HG03175 (cell line): ENCODE data around the gene TNFSF4.
"Not testable (repeated sequence)": the region's sequence is repeated elsewhere in the genome, so short reads cannot be mapped to it uniquely, and the experiment has no call there.

ENCODE experiments used
- ATAC-seq: cut with Tn5 transposase; IDR thresholded peaks from one replicate; pipeline ENCODE4 v1.9.1; 2021; ENCODE audit warnings: mild to moderate bottlenecking, moderate library complexity; ENCODE audit not compliant: unreplicated experiment

TNFSF4 gene, protein sequence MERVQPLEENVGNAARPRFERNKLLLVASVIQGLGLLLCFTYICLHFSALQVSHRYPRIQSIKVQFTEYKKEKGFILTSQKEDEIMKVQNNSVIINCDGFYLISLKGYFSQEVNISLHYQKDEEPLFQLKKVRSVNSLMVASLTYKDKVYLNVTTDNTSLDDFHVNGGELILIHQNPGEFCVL

DNA sequence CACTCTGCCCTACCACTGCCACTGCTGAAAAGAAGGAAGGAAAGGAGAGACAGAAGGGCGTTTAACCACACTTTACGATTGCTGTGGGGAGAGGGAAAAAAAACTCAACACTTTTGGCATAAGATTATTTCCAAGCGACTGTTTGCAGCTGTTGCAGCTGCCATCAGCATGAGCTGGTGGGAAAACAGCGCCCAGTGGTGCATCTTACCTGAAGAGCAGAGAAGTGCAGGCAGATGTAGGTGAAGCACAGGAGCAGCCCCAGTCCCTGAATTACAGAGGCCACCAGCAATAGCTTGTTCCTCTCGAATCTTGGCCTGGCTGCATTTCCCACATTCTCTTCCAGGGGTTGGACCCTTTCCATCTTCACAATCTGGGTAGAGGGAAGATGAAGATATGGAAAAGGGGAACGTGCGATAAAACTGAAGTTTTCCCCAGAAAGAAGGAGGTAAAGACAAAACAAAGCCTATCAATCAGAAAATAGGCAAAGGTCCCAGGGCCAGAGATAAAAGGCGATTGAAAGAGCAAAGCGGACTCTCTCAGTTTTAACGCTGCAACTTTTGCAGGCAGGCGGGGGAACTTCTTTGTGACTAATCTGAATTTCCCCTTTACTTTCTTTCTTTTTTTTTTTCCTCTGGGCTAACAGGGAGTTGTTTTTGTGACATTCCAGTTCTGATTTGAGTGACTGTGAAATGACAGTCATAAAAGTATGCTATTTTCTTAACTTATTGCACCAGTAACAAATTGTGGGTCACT is at the start of gene TNFSF4:
TSS of gene TNFSF4 (minus strand) at position 516 of the 753 bp plus-strand sequence. CDS start at position 361, 155 bp downstream.
- no peak for ATAC-seq

DNA sequence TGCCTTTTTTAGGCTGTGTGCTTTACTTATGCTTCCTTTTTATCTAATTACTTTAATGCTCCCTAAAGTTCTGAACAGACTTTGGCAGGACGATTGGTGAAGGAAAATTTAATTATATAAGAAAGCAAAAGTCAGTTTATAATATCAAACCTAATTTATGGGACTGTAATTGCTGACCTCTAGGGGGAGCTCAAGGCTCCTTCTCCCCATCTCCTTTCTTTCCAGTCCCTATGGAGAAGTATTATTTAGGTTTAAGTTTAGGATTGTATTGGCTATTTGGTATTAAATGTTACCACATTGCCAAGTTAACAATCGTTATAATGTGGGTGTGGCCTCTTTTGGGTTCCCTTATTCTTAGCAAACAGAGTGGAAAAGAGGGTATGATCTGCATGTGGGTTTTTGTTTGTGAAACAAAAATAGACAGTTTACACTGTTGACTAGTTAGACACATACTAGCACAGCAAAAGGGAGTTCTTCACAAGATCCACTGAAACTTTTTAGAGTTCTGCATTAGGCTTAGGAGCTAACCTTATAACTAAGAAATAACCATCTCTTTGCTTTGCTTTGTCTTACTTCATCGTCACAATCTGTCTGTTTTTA is 48.2 kb upstream of the TNFSF4 start:
- ATAC-seq, result no peak

DNA sequence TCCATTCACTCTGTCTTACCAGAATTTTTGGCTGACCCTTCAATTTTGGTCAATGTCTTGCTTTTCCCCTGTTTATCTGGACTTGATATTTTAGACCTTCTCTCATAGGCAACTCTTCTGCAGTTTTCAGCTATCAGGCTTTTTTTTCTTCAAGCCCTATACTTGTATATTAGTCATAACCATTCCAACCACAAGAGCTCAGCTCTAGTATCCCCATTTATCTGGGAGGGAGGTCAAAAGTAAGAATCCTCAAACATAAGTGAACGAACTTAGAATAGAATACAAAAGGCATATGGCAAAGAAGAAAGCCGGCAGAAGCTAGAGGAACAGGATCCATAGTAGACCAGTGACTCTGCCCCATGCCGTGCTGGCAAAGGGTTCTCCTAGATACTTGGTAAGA is 45.9 kb upstream of the TNFSF4 start:
- no peak for ATAC-seq

DNA sequence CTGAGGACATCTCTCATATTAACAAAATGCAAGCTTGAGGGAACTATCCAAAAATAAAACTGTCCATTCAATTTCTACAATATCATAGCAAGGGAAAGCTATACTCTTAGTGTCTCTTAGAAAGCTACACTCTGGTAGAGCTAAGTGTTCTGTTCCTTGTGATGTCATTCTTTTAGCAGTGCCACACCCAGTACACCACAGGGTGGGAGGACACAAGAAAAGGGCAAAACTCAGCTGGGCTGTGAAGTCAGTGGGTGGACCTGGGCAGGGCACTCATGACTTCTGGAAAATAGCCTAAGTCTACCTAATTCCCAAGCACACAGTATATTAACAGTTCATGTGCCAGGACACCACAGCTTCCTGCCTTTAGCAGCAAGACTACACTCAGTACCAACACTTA is 42.2 kb upstream of the TNFSF4 start:
- no peak for ATAC-seq

DNA sequence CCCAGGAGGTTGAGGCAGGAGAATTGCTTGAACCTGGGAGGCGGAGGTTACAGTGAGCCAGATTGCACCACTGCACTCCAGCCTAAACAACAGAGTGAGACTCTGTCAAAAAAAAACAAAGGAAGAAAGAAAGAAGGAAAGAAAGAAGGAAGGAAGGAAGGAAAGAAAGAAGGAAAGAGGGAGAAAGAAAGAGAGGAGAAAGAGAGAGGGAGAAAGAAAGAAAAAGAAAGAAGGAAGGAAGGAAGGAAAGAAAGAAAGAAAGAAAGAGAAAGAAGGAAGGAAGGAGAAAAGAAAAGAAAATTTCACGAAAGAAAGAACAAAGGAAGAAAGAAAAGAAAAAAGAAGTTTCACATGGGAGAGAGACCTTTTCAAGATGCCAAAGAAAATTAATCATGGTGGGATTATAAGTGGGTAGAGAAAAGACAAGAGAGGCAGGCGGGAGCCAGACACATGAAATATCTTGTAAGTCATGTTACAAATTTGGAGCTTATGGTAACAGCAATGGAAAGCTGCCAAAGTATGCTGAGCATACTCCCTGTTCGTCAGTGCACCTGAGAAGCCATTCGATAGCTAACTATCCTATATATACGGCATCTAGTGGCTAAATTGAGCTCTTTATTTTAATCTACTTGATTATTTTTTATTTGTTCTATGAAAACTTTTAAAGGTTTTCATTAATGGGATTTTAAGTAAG is 41.3 kb upstream of the TNFSF4 start:
- ATAC-seq, result no peak

DNA sequence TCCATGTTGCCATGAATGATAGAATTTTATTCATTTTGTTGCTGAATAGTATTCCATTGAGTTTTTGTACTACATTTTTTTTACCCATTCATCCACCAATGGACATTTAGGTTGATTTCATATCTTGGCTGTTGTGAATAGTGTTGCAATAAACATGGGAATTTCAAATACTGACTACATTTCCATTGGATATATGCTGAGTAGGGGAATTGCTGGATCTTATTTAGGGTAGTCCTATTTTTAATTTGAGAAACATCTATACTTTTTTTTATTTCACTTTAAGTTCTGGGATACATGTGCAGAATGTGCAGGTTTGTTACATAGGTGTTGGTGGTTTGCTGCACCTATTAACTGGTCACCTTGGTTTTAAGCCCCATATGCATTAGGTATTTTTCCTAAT is 38.8 kb upstream of the TNFSF4 start:
- ATAC-seq, result no peak

DNA sequence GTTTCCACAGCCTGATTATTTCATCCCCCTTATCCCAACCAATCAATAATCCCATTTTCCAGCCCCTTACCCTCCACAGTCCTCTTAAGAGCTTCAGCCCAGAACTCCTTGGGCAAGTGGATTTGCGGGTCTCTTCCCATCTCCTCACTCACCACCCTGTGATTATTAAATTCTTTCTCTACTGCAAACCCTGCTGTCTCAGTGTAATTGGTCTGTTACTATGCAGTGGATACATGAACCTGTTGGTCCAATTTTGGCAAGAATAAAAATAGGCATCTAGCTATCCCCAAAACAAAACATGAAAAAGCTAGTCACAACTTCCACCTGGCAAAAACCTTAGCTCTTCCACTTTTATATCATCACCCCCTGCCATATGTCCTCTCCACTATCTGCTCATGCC is 36.2 kb upstream of the TNFSF4 start:
- ATAC-seq, result no peak

DNA sequence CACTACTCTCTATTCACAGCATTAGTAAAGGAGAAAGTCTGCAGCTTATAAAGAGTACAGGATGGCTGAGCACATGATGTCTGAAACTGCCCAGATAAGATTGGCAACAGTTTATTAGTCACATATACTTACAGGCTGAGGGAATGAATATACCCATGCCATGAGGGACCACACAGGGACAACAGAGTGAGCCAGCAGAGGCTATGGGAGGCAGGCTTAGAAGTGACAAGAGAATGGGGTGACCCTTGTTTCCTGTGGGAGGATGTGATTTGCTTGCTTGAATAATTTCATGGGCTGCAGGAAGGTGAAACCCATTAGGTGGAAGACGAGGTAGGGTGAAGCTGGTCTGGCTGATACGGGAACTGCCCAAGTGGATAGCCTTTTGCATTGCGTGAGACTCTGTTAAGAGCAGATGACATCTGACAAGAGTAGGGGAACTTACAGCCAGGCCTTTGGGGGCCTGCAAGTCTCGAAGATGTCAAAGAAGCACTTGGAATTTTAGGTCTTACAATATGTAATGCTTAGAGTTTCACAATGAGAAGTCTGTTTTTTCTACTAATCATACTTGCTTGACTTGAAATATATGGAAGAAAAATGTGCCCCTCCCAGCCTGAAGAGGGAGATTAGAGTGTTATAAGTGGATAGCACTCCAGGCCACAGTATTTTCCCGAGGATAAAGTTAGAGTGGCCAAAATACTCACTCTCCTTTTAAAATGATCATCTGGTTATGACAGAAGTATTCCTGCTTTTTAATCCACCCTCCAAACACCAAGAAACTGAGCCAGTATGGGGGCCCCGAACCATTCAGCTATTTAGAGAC is 34.6 kb upstream of the TNFSF4 start:
- no peak for ATAC-seq

DNA sequence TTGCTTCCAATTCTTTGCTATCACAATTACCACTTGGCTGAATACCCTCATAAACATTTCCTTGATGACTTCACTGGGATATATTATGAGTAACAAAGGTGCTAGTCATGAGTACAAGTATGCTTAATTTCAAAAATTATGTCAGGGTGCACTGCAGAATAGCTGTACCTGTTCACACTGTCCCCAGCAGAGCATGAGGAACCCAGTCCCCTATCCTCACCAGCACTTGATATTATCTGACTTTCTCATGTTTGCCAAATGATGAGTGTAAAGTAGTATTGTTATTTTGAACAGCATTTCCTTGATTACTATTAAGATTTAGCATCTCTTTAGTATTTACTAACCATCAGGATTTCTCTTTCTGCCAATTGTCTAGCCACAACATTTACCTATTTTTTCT is 33.5 kb upstream of the TNFSF4 start:
- no peak for ATAC-seq

DNA sequence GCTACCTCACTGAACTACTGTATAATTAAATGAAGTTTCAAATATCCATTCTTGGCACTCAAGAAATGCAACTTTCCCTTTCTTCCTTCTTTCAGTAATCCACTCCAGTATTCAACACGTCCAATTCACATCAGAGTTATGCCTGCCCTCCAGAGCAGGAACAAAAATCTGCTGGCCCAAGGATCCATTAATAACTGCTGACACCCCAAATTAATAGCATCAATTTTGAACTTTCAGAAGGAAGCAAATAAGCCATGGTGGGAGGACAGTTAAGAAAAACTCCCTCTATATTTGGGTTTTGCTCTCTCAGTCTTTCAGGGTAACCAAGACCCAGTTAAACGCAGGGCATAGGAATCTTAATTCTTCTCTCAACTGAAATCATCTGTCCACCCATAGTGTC is 31.9 kb upstream of the TNFSF4 start:
- ATAC-seq, result no peak

DNA sequence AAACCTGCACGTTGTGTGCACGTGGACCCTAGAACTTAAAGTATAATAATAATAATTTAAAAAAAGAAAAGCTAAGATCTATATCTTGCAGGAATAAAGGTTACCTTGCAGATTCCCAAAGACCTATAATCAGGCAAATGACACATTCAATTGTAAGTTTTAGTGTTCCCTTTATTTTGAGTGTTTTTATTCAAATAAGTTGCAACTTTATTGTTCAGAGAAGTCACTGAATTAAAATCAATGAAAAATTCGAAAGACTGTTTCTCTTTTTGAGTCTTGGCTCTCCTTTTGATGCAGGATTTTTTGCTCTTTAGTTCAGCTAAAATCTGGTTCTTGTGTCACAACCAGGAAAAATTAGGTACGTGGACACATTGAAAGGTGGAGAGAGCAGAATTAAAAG is 27.8 kb upstream of the TNFSF4 start:
- no peak for ATAC-seq

DNA sequence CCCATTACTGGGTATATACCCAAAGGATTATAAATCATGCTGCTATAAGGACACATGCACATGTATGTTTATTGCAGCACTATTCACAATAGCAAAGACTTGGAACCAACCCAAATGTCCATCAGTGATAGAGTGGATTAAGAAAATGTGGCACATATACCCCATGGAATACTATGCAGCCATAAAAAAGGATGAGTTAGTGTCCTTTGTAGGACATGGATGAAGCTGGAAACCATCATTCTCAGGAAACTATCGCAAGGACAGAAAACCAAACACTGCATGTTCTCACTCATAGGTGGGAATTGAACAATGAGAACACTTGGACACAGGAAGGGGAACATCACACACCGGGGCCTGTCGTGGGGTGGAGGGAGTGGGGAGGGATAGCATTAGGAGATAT is 27.3 kb upstream of the TNFSF4 start:
- ATAC-seq, result not testable (repeated sequence)

DNA sequence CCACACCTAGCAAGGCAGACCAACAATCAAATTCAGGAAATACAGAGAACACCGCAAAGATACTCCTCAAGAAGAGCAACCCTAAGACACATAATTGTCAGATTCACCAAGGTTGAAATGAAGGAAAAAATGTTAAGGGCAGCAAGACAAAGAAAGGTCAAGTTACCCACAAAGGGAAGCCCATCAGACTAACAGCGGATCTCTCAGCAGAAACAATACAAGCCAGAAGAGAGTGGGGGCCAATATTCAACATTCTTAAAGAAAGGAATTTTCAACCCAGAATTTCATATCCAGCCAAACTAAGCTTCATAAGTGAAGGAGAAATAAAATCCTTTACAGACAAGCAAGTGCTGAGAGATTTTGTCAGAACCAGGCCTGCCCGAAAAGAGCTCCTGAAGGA is 21.9 kb upstream of the TNFSF4 start:
- ATAC-seq, result not testable (repeated sequence)

DNA sequence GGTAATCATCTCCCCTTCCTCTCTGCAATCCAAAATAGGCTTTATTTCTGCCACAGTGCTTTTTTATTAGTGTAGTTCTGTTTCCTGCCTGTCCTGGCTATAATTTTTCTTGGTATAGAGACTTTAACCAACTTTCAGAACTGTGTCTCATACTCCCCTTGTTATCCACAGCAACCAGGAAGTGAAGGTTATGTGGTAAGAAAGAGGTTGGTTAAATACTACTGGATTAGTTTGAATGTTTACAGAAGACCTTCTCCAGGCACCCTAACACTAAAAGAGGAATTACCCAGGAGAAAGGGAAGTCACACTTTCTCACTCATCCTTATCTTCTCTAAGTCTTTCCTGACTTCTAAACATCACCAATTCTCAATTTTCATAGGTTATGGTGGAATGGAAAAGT is 17.8 kb upstream of the TNFSF4 start:
- ATAC-seq, result no peak

DNA sequence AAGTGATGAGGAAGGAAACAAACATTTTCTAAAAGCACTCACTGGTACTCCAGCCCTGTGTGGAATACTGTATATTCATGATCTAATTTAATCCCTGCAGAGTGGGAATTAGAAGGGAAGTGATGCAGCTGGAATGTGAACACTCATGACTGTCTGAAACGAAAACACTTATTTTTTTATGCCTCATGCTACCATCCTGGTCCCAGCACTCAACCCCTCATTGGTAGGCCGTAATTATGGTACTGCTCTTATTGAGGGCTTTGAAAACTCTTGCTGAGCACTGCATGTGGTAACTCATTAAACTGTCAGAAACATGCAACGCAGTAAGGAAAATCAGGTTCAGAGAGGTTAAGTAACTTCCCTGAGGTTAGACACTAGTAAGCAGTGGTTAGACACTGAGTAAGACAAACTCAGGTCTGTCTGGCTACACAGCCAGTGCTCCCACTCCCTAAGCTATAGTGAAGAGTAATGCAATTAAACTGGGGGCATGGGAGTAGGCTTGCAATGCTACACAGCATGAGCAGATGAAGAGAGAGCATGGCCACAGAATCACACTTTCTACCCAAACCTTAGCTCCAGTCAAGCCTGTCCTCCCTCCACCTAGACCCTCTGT is 17.3 kb upstream of the TNFSF4 start:
- no peak for ATAC-seq

DNA sequence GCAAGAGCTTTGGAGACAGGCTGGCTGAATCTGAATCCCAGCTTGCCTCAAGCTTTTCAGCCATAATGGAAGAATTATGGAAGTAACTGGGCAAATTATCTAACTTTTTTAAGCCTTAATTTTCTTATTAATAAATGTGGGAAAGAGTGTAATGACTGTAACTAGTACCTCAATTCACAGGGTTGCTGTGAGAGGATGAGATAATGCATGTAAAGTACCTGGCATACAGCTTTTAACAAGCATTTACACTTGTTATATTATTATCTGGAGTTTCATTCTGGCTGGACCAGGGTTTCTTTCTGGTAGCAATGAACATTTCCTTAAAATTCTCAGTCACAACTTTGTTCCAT is 15.9 kb upstream of the TNFSF4 start:
- no peak for ATAC-seq

DNA sequence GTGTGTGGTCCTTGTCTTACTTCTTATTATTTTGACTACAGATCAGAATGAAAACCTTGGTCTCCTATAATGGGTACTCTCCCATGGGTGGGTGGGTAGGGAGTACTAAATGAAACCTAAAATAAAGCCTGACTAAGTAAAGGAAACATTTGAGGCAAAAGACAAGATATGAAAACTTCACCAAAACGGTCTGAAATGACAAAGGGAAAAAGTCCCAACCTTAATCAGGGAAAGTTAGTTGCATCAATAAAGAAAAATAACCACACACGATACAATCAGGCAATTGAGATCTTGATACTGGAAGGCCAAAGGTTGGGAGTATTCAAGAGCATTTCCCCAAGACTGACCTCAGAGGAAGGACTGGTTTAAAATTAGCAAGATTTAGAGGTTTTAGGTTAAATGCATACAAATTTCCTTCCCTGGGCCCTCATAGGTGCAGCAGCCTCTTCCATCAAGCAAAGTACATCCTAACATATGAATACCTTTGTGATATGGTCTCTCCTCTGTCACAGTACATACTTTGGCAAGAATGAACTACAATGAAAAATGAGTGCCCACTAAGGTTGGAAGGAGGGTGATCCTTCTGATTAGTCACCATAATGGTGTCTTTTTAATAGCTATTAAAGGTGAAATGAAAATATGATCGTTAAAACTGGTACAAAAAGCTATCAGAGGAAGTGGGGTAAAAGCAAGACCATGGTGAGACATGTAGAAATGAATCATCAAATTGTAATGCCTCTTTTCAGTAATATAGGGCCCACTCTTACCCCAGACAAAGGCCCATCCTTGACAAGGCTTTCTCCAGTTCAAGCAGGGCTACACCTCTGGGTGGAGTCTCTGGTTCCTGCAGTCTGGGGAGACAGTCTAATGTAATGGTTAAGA is 15.3 kb upstream of the TNFSF4 start:
- no peak for ATAC-seq

DNA sequence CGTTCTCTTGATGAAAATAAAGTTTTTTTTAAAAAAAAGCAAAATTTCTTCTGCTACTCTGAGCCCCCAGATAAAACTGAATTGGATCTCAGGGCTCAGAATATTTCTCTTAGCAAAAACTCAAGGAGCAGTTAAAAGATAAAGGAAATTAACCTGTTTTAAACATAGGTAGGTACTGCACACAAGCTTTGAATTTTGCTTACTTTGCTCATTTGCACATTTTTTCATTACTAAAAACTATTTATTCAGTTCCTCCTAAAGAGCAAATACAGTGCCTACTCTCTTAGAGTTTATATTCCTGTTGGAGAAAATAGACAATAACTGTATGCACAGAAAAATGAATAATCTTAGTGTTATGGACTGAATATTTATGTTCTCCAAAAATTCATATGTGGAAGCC is 13.0 kb upstream of the TNFSF4 start:
- no peak for ATAC-seq

DNA sequence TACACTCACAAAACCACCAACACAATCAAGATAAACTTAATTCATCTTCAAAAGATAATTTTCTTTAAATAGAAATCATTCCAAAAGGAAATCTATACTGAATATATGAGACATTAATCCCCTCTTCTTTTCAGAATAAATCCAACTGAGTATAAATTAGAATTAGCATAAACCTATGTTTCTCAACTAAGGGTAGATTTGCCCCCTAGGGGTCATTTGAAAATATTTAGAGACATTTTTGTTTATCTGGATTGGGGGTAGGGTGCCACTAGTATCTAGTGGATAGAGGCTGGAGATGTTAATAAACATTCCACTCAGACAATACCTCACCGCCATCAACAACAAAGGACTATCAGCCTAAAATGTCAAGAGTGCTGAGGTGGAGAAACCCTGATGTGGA is 6.5 kb upstream of the TNFSF4 start:
- ATAC-seq, result no peak
